Medulla oblongata (tissue), 1 donor: ENCODE data around the gene GATAD2B.
A peak's percentile ranks its signal among the peaks of the same experiment; 100 is the strongest.
"Not testable (repeated sequence)": the region's sequence is repeated elsewhere in the genome, so short reads cannot be mapped to it uniquely, and the experiment has no call there.

Experiments
- DNase-seq: peaks from one replicate; pipeline ENCODE4 v3.0.0-alpha.2; 2015; ENCODE audit errors: extremely low spot score

GATAD2B gene

GRCh38 chr1:153833968-153834367 is 88.8 kb downstream of the GATAD2B start:
- DNase-seq, result not testable (repeated sequence)

DNA sequence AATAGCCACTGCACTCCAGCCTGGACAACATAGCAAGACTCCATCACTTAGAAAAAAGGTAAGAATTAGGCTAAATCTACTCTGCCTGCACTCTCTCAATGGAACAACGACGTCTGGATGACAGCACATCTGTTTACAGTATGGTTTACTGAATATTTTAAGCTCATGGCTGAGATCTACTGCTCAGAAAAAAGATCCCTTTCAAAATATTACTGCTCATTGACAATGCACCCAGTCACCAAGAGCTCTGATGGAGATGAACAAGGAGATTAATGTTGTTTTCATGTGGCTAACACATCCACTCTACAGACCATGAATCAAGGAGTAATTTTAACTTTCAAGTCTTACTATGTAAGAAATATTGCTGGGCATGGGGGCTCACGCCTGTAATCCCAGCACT is 89.6 kb downstream of the GATAD2B start:
- DNase-seq, result peak; percentile 25

DNA sequence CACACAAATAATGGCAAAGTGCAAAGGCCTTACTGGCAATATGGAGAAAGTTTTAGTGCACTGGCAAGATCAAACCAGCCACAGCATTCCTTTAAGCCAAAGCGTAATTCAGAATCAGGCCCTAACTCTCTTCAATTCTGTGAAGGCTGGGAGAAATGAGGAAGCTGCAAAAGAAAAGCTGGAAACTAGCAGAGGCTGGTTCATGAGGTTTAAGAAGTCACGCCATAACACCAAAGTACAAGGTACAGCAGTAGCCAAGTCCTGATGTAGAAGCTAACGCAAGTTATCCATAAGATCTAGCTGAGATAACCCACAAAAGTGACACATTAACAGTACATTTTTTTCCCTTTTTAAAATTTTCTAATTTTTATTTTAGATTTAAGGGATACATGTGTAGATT is 90.5 kb downstream of the GATAD2B start:
- no peak for DNase-seq

DNA sequence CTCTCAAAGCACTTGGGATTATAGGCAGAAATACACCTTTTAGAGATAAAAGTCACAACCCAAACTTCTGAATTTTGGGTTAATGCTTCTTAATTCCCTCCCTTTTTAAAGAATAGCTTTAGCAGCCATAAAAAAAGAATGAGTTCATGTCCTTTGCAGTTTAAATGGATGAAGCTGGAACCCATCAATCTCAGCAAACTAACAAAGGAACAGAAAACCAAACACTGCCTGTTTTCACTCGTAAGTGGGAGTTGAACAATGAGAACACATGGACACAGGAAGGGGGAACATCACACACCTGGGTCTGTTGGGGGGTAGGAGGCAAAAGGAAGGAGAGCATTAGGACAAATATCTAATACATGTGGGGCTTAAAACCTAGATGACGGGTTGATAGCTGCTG is 91.7 kb downstream of the GATAD2B start:
- DNase-seq, result no peak

DNA sequence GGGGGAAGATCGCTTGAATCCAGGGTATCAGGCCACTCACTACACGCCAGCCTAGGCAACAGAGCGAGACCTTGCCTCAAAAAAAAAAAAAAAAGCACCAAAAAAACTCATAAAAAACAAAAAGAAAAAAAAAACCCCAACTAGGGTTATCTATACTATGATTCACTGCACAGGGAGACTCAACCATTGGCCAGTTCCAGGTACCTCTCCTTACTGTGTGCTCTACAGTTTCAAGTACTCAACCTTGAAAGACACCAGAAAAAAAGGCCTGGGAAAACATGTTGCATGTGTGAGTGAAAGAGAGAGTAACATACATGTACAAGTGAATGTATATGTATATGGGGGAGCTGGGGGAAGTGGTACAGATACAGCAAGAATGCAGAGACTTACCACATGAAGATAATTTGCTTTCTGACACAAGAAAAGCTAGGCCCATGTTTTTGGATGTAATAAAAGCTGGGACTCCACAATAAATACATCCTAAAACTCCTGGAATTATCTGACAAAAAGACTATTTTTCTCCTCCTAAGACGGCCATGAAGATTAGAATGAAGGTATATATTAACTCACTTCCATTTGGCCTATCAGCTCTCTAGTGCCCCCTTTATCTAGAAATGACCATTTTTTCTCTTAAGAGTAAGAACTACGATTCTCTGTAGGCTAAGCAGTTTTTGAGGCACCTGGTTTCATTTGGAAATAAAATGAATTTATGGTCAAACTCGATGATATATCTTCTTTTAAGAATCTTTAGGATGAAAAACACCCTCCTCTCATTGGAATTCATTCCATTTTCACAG is 95.4 kb downstream of the GATAD2B start:
- no peak for DNase-seq

GRCh38 chr1:153818876-153819275 is 103.9 kb downstream of the GATAD2B start:
- DNase-seq, result no peak

- DNase-seq, result no peak
Measured at GRCh38 chr1:153816283-153816889, 106.4 kb downstream of the GATAD2B start.

DNA sequence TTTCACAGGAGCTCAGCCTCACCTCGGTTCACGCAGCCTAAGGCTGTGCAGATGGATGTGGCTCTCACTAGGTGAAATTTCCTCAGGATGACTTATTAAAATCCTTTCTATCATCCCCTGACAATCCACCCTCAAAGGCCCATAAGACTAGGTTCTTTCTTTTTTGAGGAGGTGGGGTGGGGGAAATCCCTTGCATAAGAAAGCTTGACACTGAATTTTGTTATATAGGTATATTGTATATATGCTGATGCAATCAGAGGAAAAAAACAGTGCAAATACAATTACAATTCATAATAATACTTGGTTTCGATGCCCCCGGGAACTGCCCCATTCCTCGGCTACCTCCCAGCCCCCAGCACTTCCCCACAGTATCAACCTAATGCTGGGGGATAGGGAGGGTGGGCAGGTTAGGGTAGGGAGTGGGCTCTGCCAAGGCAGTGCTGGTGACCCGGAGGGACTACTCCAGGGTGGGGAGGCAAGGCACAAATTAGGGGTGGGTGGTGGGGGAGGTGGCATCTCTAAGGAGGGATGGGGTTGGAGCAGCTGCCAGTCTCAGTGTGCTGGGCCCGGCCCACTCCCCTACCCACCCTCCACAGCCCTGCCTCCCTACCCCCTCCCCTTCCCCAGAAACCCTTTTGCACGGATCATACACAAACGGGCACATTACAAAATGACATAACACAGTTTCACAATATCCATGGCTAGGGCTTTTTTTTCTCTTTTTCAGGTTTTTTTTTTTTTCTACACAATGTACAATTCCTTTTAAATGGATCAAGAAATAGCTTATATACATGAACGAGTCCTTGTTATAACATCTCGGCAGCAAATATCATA is 116.7 kb downstream of the GATAD2B start:
- no peak for DNase-seq

DNA sequence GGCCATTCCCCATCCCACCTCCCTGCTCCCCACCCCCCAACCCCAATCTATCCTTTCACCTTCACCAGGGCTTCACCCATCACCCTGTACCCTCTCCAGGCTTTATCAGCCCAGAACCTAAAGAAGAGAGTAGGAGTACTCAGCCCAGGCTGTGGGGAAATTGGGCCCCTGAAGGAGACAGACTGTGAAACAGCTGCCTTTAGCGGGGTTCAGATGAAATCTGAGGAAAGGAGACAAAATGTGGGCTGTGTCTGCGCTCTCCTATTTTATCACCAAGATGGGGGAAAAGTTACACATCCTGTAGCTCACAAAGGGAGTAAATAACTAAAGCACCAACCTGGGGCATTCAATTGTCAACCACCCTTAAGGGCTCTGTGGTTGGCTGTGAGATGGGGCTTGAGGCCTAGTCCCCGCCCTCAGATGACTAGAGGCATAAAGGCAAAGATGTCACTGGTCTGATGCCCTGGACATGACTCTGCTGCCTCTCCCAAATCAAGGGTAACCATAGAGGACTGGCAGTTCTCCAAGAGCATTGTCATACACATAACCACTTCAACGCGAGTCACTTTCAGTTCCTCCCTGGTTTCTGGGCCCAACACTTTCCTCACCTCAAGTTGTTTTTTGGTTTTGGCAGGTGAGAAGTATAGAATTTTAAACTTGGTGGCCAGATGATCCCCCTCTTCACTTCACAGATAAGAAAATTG is 117.6 kb downstream of the GATAD2B start:
- peak; percentile 74 for DNase-seq

GRCh38 chr1:153804112-153804511 is 118.7 kb downstream of the GATAD2B start:
- no peak for DNase-seq

DNA sequence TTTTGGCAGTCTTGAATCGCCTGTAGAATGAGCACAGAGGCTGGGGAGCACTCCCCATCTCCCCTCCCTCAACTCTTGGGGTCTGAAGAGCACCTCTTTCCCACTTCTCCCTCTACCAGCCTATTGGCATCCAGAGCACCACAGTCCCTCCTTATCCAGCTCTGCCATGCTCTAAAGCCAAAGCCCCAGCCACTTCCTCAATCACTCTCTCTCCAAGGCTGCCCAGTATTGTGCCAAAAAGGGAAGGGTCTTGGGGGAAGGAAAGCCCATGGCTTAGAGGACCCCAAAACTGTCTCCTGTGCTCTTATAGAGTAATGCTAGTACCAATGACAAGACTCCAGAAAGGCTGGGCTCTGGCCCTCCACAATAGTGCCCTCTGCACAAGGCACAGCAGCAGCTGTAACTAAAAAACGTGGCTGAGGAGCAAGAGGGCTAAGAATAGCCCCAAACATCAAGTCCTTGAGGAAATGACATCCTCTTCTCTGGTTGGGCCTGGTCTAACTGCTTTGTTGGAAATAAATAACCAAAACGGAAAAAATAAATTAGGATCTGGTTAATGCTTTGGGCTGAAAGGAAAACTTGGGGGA is 119.2 kb downstream of the GATAD2B start:
- no peak for DNase-seq

- no peak for DNase-seq
Measured at GRCh38 chr1:153801786-153802697, 120.7 kb downstream of the GATAD2B start.

DNA sequence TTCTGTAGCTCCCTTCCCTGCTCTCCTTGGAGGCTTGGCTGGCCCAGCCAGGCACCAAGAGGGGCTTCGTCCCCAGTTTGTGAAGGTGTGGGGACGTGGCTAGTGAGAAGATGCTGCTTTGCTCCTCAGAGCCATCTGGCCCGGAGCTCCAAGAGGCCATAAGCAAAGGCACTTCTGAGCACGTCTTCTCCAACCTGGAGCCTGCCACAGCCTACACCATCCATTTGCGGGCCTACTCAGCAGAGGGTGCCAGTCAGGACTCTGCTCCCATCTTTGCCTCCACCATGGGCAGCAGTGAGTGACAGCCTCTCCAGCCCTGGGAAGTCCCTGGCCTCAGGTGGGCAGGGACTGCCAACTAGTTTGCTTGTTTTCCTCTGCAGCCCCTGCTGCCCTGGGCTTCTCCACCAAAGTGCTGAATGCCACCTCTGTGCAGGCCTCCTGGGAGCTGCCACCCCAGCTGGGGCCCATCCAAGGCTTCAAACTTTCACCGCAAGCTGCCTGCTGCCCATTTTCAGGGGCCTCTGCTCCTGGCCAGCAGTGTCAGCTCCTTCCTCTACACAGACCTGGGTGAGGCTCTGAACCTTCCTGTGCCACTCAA is 121.6 kb downstream of the GATAD2B start:
- no peak for DNase-seq

DNA sequence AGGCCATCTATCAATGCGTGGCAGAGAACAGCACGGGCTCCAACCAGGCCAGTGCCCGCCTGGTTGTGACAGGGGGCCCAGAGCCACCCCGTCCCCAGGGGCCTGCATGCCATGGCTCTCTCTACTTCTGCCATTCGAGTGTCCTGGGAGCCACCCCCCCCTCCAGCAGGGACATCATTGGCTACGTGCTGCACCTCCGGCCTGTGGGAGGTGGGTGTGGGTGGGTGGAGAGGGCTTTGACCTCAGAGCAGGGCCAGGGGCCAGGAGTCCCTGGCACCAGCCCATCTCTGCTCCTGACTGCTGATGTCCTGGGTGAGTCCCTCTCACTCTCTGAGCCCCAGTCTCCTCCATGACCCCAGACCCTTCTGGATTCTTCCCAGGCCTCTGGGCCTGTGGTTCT is 122.3 kb downstream of the GATAD2B start:
- no peak for DNase-seq

DNA sequence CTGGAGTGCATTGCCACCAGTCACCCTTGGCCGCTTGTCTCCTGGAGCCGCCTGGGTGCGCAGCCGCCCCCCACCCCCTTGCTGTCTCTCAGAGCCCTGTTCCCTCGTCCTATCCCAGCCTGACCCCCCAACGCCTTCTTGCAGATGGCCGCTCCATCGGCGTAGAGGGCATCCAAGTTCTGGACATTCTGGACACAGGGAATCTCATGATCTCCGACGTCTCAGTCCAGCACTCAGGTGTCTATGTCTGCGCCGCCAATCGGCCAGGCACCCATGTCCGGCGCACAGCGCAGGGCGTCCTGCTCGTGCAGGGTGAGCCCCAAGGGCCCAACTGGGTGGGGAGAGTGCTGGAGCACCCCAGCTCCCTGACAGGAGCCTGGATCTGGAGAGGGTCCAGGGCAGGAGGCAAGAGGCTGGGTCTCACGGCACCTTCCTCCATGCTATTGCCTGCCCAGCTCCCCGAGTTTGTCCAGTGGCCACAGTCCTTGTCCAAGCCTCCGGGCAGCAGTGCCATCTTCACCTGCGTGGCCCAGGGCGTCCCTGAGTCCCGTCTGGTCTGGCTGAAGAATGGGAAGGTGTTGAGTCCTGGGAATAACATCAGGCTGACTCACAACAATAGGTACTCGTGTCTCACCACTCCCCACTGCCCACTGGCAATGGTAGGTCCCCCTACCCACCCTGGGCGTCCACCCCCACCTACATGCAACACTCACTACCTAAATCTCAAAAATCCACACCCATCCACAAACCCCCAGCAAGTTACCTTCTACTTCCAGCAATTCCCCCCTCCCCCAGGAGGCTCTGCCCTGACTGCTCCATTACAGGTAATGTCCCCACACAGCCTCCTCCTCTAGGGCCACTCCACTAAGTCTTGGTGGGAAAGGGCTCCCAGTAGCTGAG is 123.0 kb downstream of the GATAD2B start:
- no peak for DNase-seq

- no peak for DNase-seq
Measured at GRCh38 chr1:153799016-153799415, 123.8 kb downstream of the GATAD2B start.

DNA sequence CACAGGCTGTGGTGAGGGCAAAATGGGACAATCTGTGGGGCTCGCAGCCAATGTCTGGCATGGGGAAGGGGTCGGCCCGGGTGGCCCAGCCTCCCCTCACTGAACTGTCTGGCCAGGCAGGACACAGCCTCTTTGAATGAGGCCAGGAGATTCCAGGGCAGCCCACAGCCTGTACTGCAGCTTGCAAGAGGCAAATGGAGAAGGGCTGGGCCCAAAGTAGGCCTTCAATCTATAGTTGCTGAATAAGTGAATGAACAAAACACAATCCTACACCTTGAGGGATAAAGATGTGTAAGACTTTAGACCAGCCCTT is 124.3 kb downstream of the GATAD2B start:
- no peak for DNase-seq

DNA sequence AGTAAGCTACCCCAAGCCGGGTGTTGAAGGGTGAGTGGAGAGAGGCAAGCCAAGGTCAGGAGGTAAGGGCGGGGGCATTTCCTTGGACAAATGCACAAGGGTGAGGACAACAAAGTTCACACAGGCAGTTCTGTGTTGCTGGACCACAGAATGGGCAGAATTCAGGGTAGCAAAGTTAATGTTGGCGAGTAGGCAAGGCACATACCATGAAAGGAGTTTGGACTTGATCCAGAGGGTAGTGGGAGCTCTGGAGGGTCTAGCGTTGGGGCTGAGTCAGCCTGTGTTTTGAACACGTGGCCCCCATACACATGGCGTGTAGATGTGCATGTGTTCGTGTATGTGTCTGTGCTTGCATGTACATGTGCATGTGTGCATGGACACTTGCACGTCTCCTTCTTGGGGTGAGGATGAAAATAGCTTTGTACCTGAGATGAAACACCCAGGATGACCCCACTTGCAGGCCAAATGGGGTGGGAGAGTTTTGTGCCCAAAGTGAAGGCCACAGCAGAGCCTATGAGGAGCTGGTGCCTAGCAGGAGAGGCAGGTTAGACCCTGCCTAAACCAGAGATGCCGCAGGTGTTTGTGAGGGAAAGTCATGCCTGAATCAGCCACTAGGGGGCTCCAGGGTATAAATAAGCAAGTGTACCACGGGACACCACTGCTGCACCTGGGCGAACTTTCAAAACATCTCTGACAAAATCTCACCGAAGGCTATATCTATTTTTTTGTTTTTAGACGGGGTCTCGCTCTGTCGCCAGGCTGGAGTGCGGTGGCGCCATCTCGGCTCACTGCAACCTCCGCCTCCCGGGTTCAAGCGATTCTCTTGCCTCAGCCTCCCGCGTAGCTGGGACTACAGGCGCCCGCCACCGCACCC is 125.7 kb downstream of the GATAD2B start:
- DNase-seq, result peak; percentile 74
